GM12801 (cell line): ENCODE data around the gene YAF2.

Experiments used
- TF ChIP-seq, protein P1 (sequence below): IDR thresholded peaks from one replicate; pipeline ENCODE4 v1.5.1; 2011; ENCODE audit warnings: control low read depth; ENCODE audit not compliant: insufficient read length; ENCODE audit errors: extremely low read depth

The YAF2 gene

GRCh38 chr12:42125388-42125767 lies 112.7 kb downstream of the YAF2 start:
- TF ChIP-seq, protein P1, sequence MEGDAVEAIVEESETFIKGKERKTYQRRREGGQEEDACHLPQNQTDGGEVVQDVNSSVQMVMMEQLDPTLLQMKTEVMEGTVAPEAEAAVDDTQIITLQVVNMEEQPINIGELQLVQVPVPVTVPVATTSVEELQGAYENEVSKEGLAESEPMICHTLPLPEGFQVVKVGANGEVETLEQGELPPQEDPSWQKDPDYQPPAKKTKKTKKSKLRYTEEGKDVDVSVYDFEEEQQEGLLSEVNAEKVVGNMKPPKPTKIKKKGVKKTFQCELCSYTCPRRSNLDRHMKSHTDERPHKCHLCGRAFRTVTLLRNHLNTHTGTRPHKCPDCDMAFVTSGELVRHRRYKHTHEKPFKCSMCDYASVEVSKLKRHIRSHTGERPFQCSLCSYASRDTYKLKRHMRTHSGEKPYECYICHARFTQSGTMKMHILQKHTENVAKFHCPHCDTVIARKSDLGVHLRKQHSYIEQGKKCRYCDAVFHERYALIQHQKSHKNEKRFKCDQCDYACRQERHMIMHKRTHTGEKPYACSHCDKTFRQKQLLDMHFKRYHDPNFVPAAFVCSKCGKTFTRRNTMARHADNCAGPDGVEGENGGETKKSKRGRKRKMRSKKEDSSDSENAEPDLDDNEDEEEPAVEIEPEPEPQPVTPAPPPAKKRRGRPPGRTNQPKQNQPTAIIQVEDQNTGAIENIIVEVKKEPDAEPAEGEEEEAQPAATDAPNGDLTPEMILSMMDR, result no peak

GRCh38 chr12:42124764-42125387 lies 113.2 kb downstream of the YAF2 start:
- TF ChIP-seq, protein P1, result no peak

DNA sequence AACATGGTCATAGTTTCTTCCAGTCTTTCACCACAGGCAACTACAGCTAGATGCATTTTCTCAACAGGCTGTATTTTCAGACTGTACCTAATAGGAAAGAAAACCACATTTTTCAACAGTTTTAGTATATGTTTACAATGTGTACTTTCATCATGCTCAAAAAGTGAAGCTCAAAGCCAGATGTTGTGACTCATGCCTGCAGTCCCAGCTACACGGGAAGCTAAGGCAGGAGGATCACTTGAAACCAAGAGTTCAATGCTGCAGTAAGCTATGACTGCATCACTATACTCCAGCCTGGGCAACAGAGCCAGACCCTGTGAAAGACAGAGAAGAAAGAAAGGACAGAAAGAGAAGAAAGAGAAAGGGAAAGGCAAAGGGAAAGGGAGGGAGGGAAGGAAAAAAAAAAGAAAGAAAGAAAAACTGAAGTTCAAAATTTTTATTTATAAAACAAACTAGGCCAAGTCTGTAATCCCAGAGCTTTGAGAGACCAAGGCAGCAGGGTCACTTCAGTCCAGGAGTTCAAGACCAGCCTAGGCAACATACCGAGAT lies 118.9 kb downstream of the YAF2 start:
- TF ChIP-seq, protein P1, result no peak

- TF ChIP-seq, protein P1, result no peak
Measured at GRCh38 chr12:42118136-42118879, 119.7 kb downstream of the YAF2 start.

DNA sequence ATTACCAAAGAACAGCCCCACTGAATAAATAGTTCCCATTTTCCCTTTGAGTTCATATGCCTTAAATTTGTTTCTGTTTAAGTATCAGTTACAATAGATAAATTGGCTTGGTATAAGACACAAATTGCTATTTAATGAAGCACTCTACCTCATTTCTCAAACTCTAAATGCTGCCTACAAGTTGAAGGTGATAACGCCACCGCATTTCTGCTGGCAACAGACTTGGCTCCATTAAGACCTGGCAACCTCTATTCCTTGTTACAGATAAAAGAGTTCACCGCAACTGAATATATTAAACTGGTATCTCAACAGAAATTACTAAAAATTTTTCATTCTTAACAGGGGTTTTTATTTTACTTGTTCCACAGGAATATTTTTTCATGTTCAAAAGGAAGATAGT lies 129.0 kb downstream of the YAF2 start:
- TF ChIP-seq, protein P1, result no peak
